Transverse colon (tissue), 4 donors: ENCODE results near the gene SYK. TPM values are rescaled to one million over a fixed set of nuclear protein-coding genes. Genes with fewer than 3 reads are reported as not detected.

ENCODE experiments used
- DNase-seq: peaks from one replicate; pipeline ENCODE4 v3.0.0-alpha.2; 2019
- H3K27ac ChIP-seq, 4 donors: fragments of 200-600 bp; sonication (generic); 2 replicates each; pipeline ENCODE4 v1.5.1; 2016 to 2018; ENCODE audit warnings: inconsistent platforms in 4 of 4
- H3K27me3 ChIP-seq: fragments of 200-600 bp; sonication (generic); 2 replicates; pipeline ENCODE4 v1.5.1; 2017; ENCODE audit warnings: inconsistent platforms
- H3K36me3 ChIP-seq, 4 donors: fragments of 200-600 bp; sonication (generic); 2 replicates each; pipeline ENCODE4 v1.5.1; 2017 to 2019; ENCODE audit warnings: inconsistent platforms in 4 of 4
- H3K4me1 ChIP-seq, 4 donors: fragments of 200-600 bp; sonication (generic); 2 replicates each; pipeline ENCODE4 v1.5.1; 2017 to 2020; ENCODE audit warnings: inconsistent platforms in 4 of 4
- H3K4me3 ChIP-seq, 4 donors: fragments of 200-600 bp; sonication (generic); 1 replicate in 1 of 4; 2 replicates in 3 of 4; pipeline versions ENCODE4 v1.5.1 to v1.6.1; 2017 to 2019; ENCODE audit warnings: inconsistent platforms in 4 of 4
- H3K9me3 ChIP-seq, 2 donors: fragments of 200-600 bp; sonication (generic); 2 replicates each; pipeline ENCODE4 v1.5.1; 2017 to 2019; ENCODE audit warnings: inconsistent platforms in 2 of 2
- EP300 ChIP-seq: sonication (generic); formaldehyde crosslinking; IDR thresholded peaks from one replicate; pipeline ENCODE4 v1.6.1; 2017; ENCODE audit warnings: antibody characterized with exemption, low read depth
- POLR2A ChIP-seq: fragments of 450-650 bp; IDR thresholded peaks from one replicate; pipeline ENCODE4 v1.6.1; 2016; ENCODE audit warnings: antibody characterized with exemption, mild to moderate bottlenecking, moderate library complexity
- POLR2AphosphoS5 ChIP-seq, 3 donors: sonication (generic); formaldehyde crosslinking; IDR thresholded peaks; one replicate each; pipeline ENCODE4 v1.6.1; 2016; ENCODE audit warnings: antibody characterized with exemption in 3 of 3
- WGBS, 2 donors: methylation state at CpG; one replicate each; pipeline ENCODE4 v1.1.5; 2018; ENCODE audit warnings: low coverage in 1 of 2; 5-methylcytosine and 5-hydroxymethylcytosine counted together
- in situ Hi-C, 4 donors: fragments of 200-750 bp; cut with MboI; loops; one replicate each; pipeline versions ENCODE4 v1.15.0 to v1.15.1; 2017; ENCODE audit warnings: low sequenced_read_pairs in 3 of 4, low pct_ligation_motif_present in 1 of 4, low pct_unique_long_range_greater_than_20kb in 1 of 4
- intact Hi-C: fragments of 100-400 bp; cut with DNase I; formaldehyde crosslinking; loops from one replicate; pipeline ENCODE4 v1.15.1; 2023; ENCODE audit warnings: low total_unique reads
- total RNA-seq, 4 donors: library from RNA; depleted of rRNA; stranded (reverse); fragments of >200 nt; gene quantifications; one replicate each; pipeline ENCODE4 v1.1.0, GENCODE V29; 2016
- TF ChIP-seq, protein P1 (sequence below), 5 experiments: fragments of 200-600 bp in 3 of 5; fragments of 450-650 bp in 2 of 5; sonication (generic) in 3 of 5; IDR thresholded peaks; 1 replicate in 2 of 5; 2 replicates in 3 of 5; pipeline ENCODE4 v1.5.1; 2016 to 2017; ENCODE audit warnings: antibody characterized with exemption in 5 of 5, inconsistent platforms in 3 of 5, mild to moderate bottlenecking in 2 of 5, moderate library complexity in 1 of 5

Gene SYK
- total RNA-seq, 4 donors from 2014 or later, result 32.2 to 534 (median 34.3) TPM

DNA sequence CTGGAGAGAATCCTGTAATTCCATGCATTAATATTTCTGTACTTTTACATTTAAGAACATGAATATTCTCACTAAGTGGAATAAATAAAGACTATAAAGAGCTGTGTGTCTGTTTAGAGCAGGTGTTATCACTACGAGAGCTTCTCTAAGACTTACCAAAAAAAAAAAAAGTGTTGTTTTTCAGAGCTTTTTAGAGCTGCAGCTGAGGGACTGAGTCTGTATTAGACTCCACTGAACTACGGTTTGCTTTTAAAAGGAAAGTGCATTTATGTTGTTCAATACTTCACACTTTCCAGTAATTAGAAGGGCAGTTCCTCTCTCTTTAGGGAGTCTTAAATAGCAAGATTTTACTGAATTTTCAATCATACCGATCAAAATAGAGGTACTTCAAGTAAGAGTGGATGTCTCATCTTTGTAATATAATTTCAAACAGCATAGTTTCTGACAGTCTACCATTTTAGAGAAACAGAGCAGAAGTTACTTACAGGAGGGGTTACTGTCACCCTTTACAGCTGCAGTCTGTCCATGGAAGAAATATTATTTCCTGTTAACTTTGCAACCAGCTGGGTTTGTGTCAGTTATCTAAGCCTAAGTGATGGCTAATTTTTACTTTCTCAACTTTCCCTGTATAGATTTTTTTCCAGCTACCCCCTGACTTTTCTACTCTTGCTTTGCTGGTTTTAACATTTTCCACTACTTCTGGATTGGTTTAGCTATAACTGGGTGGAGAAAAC, 2.4 kb downstream of the SYK start:
- 30 to 55% methylated on average over 3 of the region's 3 CpGs for WGBS, 2 donors
- intact Hi-C loops (no loop called here), in situ Hi-C loops (no loop called here)
- Histone ChIP-seq H3K36me3 (no peaks in the 10 kb centered on the region), H3K27ac (peak overlapping the region; percentile 0 to 89 (median 28)), H3K27me3 (peaks cover 15% of the 10 kb centered on the region), H3K4me3 (peak overlapping the region in 1 of 4 donors; percentile 55), H3K9me3 (no peaks in the 10 kb centered on the region), H3K4me1 (peaks cover 4 to 52% (median 8%) of the 10 kb centered on the region in 4 donors)
- DNase-seq, result no peak
- TF ChIP-seq POLR2AphosphoS5 (IDR thresholded peaks at IDR 0.05) (no peak), EP300 (no peak), POLR2A (no peak)
- TF ChIP-seq, protein P1, sequence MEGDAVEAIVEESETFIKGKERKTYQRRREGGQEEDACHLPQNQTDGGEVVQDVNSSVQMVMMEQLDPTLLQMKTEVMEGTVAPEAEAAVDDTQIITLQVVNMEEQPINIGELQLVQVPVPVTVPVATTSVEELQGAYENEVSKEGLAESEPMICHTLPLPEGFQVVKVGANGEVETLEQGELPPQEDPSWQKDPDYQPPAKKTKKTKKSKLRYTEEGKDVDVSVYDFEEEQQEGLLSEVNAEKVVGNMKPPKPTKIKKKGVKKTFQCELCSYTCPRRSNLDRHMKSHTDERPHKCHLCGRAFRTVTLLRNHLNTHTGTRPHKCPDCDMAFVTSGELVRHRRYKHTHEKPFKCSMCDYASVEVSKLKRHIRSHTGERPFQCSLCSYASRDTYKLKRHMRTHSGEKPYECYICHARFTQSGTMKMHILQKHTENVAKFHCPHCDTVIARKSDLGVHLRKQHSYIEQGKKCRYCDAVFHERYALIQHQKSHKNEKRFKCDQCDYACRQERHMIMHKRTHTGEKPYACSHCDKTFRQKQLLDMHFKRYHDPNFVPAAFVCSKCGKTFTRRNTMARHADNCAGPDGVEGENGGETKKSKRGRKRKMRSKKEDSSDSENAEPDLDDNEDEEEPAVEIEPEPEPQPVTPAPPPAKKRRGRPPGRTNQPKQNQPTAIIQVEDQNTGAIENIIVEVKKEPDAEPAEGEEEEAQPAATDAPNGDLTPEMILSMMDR (IDR thresholded peaks at IDR 0.05), result no peak

DNA sequence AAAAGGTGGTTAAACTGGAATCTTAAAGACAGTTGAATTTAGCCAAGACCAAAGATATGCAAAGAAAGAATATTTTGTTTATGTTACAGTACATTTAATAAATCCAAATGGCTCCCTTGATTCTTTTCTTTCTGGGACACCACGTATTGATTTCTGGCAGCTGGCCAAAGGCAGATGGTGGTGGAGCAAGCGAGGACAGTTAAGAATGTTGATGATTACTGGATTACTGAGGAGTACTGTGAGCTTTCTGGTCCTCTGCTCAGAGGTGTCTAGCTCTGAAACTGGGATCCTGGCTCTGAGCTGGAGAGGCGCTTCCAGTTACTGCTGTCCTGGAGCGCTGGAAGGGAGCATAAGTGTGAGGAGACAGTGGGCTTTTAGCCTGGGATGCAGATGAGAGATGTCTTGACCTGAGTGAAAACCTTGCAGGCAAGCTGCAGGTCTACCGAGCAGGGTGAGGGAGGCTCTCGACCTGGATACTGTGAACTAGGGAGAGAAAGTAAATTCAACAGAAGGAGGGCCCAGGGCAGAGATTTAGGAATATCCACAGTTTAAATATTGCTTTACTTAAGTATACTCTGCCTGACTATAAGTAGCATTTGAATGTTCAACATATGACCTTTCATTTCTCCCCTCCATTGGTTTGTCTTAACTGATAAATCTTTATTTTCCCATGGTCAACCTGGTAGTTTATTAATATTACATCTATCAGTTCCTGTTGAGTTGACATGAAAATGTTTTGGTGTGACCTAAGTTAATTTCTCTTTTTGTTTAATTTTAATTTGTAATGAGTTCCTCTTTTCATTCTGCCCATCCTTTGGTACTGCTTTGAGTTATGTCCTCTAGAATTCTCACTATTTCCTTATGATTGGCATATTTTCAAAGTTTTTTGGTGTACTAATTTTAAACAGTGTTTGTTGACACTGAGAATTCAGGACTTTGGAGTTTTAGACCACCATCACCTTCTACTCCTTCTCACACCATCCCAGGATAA, 3.7 kb downstream of the SYK start:
- DNase-seq, result no peak
- intact Hi-C loops (no loop called here), in situ Hi-C loops (no loop called here)
- H3K4me1 ChIP-seq, result peaks cover 4 to 52% (median 8%) of the 10 kb centered on the region in 4 donors
- peak overlapping the region in 2 of 4 donors; percentile 2 to 46 for H3K27ac ChIP-seq
- H3K27me3 ChIP-seq, result peaks cover 15% of the 10 kb centered on the region
- no peaks in the 10 kb centered on the region for H3K9me3 ChIP-seq
- no peaks in the 10 kb centered on the region for H3K36me3 ChIP-seq
- TF ChIP-seq, protein P1 (IDR thresholded peaks at IDR 0.05), result no peak
- no peak for TF ChIP-seq POLR2A
- TF ChIP-seq POLR2AphosphoS5 (IDR thresholded peaks at IDR 0.05), result no peak
- no peak for TF ChIP-seq EP300
- no peak overlapping the region for H3K4me3 ChIP-seq
- 37 to 61% methylated on average over 2 to 6 of the region's 6 CpGs for WGBS, 2 donors

DNA sequence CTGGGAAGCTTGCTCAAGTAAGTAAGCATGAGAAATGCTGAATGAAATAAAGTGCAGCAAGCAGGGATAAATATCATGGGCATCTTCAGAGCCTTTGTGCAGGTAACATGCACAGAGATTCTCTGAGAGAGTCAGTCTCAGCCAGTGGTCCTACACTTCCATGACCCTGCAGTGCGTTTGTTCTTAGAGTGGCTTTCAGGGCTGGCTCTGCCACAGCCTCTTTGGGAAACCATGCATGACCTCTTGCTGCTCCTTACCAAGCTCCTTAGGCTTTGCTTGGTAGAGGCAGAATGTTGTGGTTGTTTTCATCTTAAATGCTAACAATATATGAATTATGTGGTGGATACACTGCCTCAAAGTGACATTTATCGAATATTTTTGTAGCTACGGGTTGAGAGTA, 5.4 kb downstream of the SYK start:
- intact Hi-C loops, result no loop called here
- Histone ChIP-seq H3K9me3 (no peaks in the 10 kb centered on the region), H3K27me3 (peaks cover 3% of the 10 kb centered on the region), H3K36me3 (no peaks in the 10 kb centered on the region), H3K4me3 (no peak overlapping the region), H3K4me1 (peaks cover 0 to 52% (median 3%) of the 10 kb centered on the region in 4 donors), H3K27ac (no peak overlapping the region)
- TF ChIP-seq POLR2AphosphoS5 (IDR thresholded peaks at IDR 0.05) (no peak), EP300 (no peak), POLR2A (no peak)
- TF ChIP-seq, protein P1 (IDR thresholded peaks at IDR 0.05), result no peak
- DNase-seq, result no peak
- WGBS, 2 donors, result 70 to 93% methylated on average over 3 of the region's 3 CpGs
- in situ Hi-C loops, result no loop called here

DNA sequence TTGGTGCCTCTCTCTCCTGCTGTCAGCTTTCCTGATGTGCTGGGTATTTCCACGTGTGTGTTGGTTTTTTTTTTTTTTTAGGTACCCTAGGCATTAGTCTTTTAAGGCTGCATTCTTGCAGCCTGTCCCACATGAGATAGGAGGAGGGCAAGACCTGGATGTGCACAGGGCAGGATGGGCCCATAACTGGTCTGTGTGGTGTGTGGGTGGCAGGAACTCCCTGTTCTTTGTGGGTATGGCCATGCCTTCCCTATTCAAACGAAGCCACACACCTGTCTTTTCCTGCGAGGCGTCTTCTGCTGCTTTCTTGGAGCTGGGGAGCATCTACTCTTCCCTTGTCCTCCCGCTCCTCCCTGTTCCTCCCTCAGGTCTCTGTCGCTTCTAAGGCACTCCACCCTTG, 6.8 kb downstream of the SYK start:
- no peaks in the 10 kb centered on the region for H3K9me3 ChIP-seq
- DNase-seq, result no peak
- H3K4me1 ChIP-seq, result peaks cover 0 to 45% (median 3%) of the 10 kb centered on the region in 4 donors
- H3K4me3 ChIP-seq, result no peak overlapping the region
- no peaks in the 10 kb centered on the region for H3K27me3 ChIP-seq
- intact Hi-C loops, result no loop called here
- H3K27ac ChIP-seq, result peak overlapping the region in 2 of 4 donors; percentile 30 to 37
- no peak for TF ChIP-seq EP300
- TF ChIP-seq, protein P1 (IDR thresholded peaks at IDR 0.05), result no peak
- TF ChIP-seq POLR2AphosphoS5 (IDR thresholded peaks at IDR 0.05), result no peak
- no peak for TF ChIP-seq POLR2A
- H3K36me3 ChIP-seq, result no peaks in the 10 kb centered on the region
- in situ Hi-C loops, result no loop called here
- WGBS, 2 donors, result 65 to 81% methylated on average over 5 to 6 of the region's 6 CpGs
